Lower leg skin (tissue), 4 donors: ENCODE results near the gene CHMP1A. TPM values are rescaled to one million over a fixed set of nuclear protein-coding genes. Genes with fewer than 3 reads are reported as not detected.

Source experiments
- DNase-seq, 2 donors: peaks; one replicate each; pipeline ENCODE4 v3.0.0-alpha.2; 2019; ENCODE audit warnings: low spot score in 2 of 2
- H3K4me3 ChIP-seq: fragments of 200-600 bp; sonication (generic); 2 replicates; pipeline ENCODE4 v1.5.1; 2017; ENCODE audit warnings: mild to moderate bottlenecking, low read depth; ENCODE audit not compliant: poor library complexity, severe bottlenecking
- POLR2A ChIP-seq, 2 donors: fragments of 450-650 bp; IDR thresholded peaks; one replicate each; pipeline ENCODE4 v1.6.1; 2016 to 2017; ENCODE audit warnings: antibody characterized with exemption in 2 of 2, mild to moderate bottlenecking in 1 of 2, moderate library complexity in 1 of 2
- WGBS, 2 donors: methylation state at CpG; one replicate each; pipeline ENCODE4 v1.1.5; 2018; 5-methylcytosine and 5-hydroxymethylcytosine counted together
- intact Hi-C: fragments of 100-400 bp; cut with DNase I; formaldehyde crosslinking; loops from one replicate; pipeline ENCODE4 v1.15.0; 2023; ENCODE audit warnings: low total_unique reads
- total RNA-seq, 4 donors: library from RNA; depleted of rRNA; stranded (reverse); fragments of >200 nt; gene quantifications; one replicate each; pipeline ENCODE4 v1.1.0, GENCODE V29; 2016
- TF ChIP-seq, protein P1 (sequence below), 3 donors: fragments of 450-650 bp; IDR thresholded peaks; one replicate each; pipeline ENCODE4 v1.5.1; 2016; ENCODE audit warnings: antibody characterized with exemption in 3 of 3, mild to moderate bottlenecking in 3 of 3, moderate library complexity in 2 of 3

Gene CHMP1A
- total RNA-seq, 4 donors from 2014 or later, result 78.3 to 141 (median 91.1) TPM

- no peak overlapping the region for H3K4me3 ChIP-seq
- no peak for TF ChIP-seq POLR2A (IDR thresholded peaks at IDR 0.05)
- TF ChIP-seq, protein P1, sequence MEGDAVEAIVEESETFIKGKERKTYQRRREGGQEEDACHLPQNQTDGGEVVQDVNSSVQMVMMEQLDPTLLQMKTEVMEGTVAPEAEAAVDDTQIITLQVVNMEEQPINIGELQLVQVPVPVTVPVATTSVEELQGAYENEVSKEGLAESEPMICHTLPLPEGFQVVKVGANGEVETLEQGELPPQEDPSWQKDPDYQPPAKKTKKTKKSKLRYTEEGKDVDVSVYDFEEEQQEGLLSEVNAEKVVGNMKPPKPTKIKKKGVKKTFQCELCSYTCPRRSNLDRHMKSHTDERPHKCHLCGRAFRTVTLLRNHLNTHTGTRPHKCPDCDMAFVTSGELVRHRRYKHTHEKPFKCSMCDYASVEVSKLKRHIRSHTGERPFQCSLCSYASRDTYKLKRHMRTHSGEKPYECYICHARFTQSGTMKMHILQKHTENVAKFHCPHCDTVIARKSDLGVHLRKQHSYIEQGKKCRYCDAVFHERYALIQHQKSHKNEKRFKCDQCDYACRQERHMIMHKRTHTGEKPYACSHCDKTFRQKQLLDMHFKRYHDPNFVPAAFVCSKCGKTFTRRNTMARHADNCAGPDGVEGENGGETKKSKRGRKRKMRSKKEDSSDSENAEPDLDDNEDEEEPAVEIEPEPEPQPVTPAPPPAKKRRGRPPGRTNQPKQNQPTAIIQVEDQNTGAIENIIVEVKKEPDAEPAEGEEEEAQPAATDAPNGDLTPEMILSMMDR (IDR thresholded peaks at IDR 0.05), result no peak
- intact Hi-C loops, result no loop called here
- DNase-seq, result no peak
- WGBS, 2 donors, result 72 to 76% methylated on average over 20 to 34 of the region's 34 CpGs
Measured at GRCh38 chr16:89605186-89605970, 52.1 kb downstream of the CHMP1A start.

- 80 to 83% methylated on average over 12 to 16 of the region's 16 CpGs for WGBS, 2 donors
- intact Hi-C loops, result no loop called here
- no peak for DNase-seq
Measured at GRCh38 chr16:89604764-89605163, 52.7 kb downstream of the CHMP1A start.

GRCh38 chr16:89602952-89603590, 54.4 kb downstream of the CHMP1A start:
- H3K4me3 ChIP-seq, result no peak overlapping the region
- TF ChIP-seq, protein P1 (IDR thresholded peaks at IDR 0.05), result no peak
- no peak for TF ChIP-seq POLR2A (IDR thresholded peaks at IDR 0.05)
- intact Hi-C loops, result no loop called here
- WGBS, 2 donors, result 33 to 50% methylated on average over 4 to 5 of the region's 5 CpGs
- DNase-seq, result no peak

More at GRCh38 chr16:89604764-89605163, 52.7 kb downstream of the CHMP1A start:
- no peak overlapping the region for H3K4me3 ChIP-seq
- TF ChIP-seq POLR2A (IDR thresholded peaks at IDR 0.05), result no peak
- TF ChIP-seq, protein P1 (IDR thresholded peaks at IDR 0.05), result no peak

DNA sequence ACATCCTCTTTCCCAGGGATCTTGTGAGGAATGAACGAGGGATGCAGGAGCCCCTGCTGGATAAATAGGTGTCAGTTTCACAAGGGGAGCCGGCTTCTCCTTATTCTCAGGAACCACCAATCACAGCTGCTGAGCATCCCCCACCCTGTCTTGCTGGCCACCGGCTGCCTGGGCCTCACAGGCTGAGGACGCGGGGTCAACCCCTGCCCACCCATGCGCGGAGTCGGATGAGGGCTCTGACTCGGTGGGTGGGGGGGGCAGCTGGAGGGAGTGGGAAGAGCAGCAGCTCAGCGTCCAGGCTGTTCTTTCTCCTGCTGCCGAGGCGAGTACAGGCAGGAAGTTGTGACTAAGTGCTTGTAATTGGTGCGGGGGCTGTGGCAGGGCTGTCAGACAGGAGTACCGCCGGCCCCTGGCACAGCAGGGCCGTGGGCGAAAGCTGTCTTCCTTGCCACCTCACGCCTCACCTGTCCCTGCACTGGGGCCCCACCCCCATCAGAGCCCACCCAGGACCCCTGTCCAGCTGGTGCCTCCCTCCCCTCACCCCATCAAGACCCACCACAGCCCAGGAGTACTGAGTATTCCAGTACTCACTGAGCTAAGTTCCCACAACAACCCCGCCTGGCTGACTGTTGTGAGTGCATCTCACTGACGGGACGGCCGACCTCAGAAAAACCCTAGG, 55.1 kb downstream of the CHMP1A start:
- WGBS, 2 donors, result 2 to 3% methylated on average over 19 to 22 of the region's 22 CpGs
- TF ChIP-seq, protein P1 (IDR thresholded peaks at IDR 0.05), result no peak
- no peak for TF ChIP-seq POLR2A (IDR thresholded peaks at IDR 0.05)
- DNase-seq, result no peak
- H3K4me3 ChIP-seq, result no peak overlapping the region
- intact Hi-C loops, result no loop called here

GRCh38 chr16:89601906-89602272, 55.6 kb downstream of the CHMP1A start:
- 31 to 48% methylated on average over 20 to 22 of the region's 22 CpGs for WGBS, 2 donors
- no peak for DNase-seq
- no peak overlapping the region for H3K4me3 ChIP-seq
- intact Hi-C loops, result no loop called here
- TF ChIP-seq, protein P1 (IDR thresholded peaks at IDR 0.05), result no peak
- TF ChIP-seq POLR2A (IDR thresholded peaks at IDR 0.05), result no peak
